Transverse colon (tissue), 4 donors: Measurements from ENCODE around the gene CDCA4. TPM values are rescaled to one million over a fixed set of nuclear protein-coding genes. Genes with fewer than 3 reads are reported as not detected.

Experiments
- DNase-seq: peaks from one replicate; pipeline ENCODE4 v3.0.0-alpha.2; 2019
- H3K27ac ChIP-seq, 4 donors: fragments of 200-600 bp; sonication (generic); 2 replicates each; pipeline ENCODE4 v1.5.1; 2016 to 2018; ENCODE audit warnings: inconsistent platforms in 4 of 4
- H3K27me3 ChIP-seq: fragments of 200-600 bp; sonication (generic); 2 replicates; pipeline ENCODE4 v1.5.1; 2017; ENCODE audit warnings: inconsistent platforms
- H3K36me3 ChIP-seq, 4 donors: fragments of 200-600 bp; sonication (generic); 2 replicates each; pipeline ENCODE4 v1.5.1; 2017 to 2019; ENCODE audit warnings: inconsistent platforms in 4 of 4
- H3K4me1 ChIP-seq, 4 donors: fragments of 200-600 bp; sonication (generic); 2 replicates each; pipeline ENCODE4 v1.5.1; 2017 to 2020; ENCODE audit warnings: inconsistent platforms in 4 of 4
- H3K4me3 ChIP-seq, 4 donors: fragments of 200-600 bp; sonication (generic); 1 replicate in 1 of 4; 2 replicates in 3 of 4; pipeline versions ENCODE4 v1.5.1 to v1.6.1; 2017 to 2019; ENCODE audit warnings: inconsistent platforms in 4 of 4
- H3K9me3 ChIP-seq, 2 donors: fragments of 200-600 bp; sonication (generic); 2 replicates each; pipeline ENCODE4 v1.5.1; 2017 to 2019; ENCODE audit warnings: inconsistent platforms in 2 of 2
- CTCF ChIP-seq, 5 experiments: fragments of 200-600 bp in 3 of 5; fragments of 450-650 bp in 2 of 5; sonication (generic) in 3 of 5; IDR thresholded peaks; 1 replicate in 2 of 5; 2 replicates in 3 of 5; pipeline ENCODE4 v1.5.1; 2016 to 2017; ENCODE audit warnings: antibody characterized with exemption in 5 of 5, inconsistent platforms in 3 of 5, mild to moderate bottlenecking in 2 of 5, moderate library complexity in 1 of 5
- EP300 ChIP-seq: sonication (generic); formaldehyde crosslinking; IDR thresholded peaks from one replicate; pipeline ENCODE4 v1.6.1; 2017; ENCODE audit warnings: antibody characterized with exemption, low read depth
- POLR2A ChIP-seq: fragments of 450-650 bp; IDR thresholded peaks from one replicate; pipeline ENCODE4 v1.6.1; 2016; ENCODE audit warnings: antibody characterized with exemption, mild to moderate bottlenecking, moderate library complexity
- POLR2AphosphoS5 ChIP-seq, 3 donors: sonication (generic); formaldehyde crosslinking; IDR thresholded peaks; one replicate each; pipeline ENCODE4 v1.6.1; 2016; ENCODE audit warnings: antibody characterized with exemption in 3 of 3
- WGBS, 2 donors: methylation state at CpG; one replicate each; pipeline ENCODE4 v1.1.5; 2018; ENCODE audit warnings: low coverage in 1 of 2; 5-methylcytosine and 5-hydroxymethylcytosine counted together
- in situ Hi-C, 4 donors: fragments of 200-750 bp; cut with MboI; loops; one replicate each; pipeline versions ENCODE4 v1.15.0 to v1.15.1; 2017; ENCODE audit warnings: low sequenced_read_pairs in 3 of 4, low pct_ligation_motif_present in 1 of 4, low pct_unique_long_range_greater_than_20kb in 1 of 4
- intact Hi-C: fragments of 100-400 bp; cut with DNase I; formaldehyde crosslinking; loops from one replicate; pipeline ENCODE4 v1.15.1; 2023; ENCODE audit warnings: low total_unique reads
- total RNA-seq, 4 donors: library from RNA; depleted of rRNA; stranded (reverse); fragments of >200 nt; gene quantifications; one replicate each; pipeline ENCODE4 v1.1.0, GENCODE V29; 2016

The CDCA4 gene
- total RNA-seq, 4 donors from 2014 or later = 0.80 to 7.5 (median 4.5) TPM

GRCh38 chr14:104964546-104964945 lies 56.3 kb downstream of the CDCA4 start:
- Histone ChIP-seq H3K9me3 (no peaks in the 10 kb centered on the region), H3K27me3 (peaks cover 40% of the 10 kb centered on the region), H3K36me3 (no peaks in the 10 kb centered on the region), H3K4me3 (no peak overlapping the region), H3K4me1 (peaks cover 0 to 28% (median 22%) of the 10 kb centered on the region in 4 donors), H3K27ac (no peak overlapping the region)
- no peak for DNase-seq
- TF ChIP-seq POLR2A (no peak), EP300 (no peak), CTCF (IDR thresholded peaks at IDR 0.05) (no peak), POLR2AphosphoS5 (IDR thresholded peaks at IDR 0.05) (no peak)
- 63 to 78% methylated on average over 3 to 7 of the region's 7 CpGs for WGBS, 2 donors
- in situ Hi-C loops = no loop called here
- intact Hi-C loops = no loop called here

Other genes with a start within 250 kb of the CDCA4 start
- gene AKT1, start 225.3 kb downstream of the CDCA4 start, total RNA-seq = 100 to 1,000 TPM in 3 of 4 donors, 10 to 100 TPM in 1; 85.4 to 310 (median 136) TPM
- gene ZBTB42, start 220.0 kb downstream of the CDCA4 start, total RNA-seq = 10 to 100 TPM in 2 of 4 donors, 1 to 10 TPM in 2; 5.9 to 24.3 (median 11.7) TPM
- 100 to 1,000 TPM in 2 of 4 donors, 10 to 100 TPM in 2; 56.0 to 195 (median 109) TPM for gene CEP170B, start 155.8 kb downstream of the CDCA4 start, total RNA-seq
- 1 to 10 TPM in 2 of 4 donors, not detected in 2; 1.1 TPM for gene PLD4, start 96.2 kb downstream of the CDCA4 start, total RNA-seq
- 10 to 100 TPM; 19.4 to 75.2 (median 28.5) TPM for gene AHNAK2, start 42.7 kb downstream of the CDCA4 start, total RNA-seq
- 1 to 10 TPM in 3 of 4 donors, under 1 TPM in 1; 0.40 to 6.7 (median 5.3) TPM for gene CLBA1, start 35.3 kb downstream of the CDCA4 start, total RNA-seq
- 10 to 100 TPM in 1 of 4 donors, 1 to 10 TPM in 1, under 1 TPM in 2; 0.20 to 11.6 (median 2.1) TPM for gene GPR132, start 44.3 kb upstream of the CDCA4 start, total RNA-seq
- gene JAG2, start 147.7 kb upstream of the CDCA4 start, total RNA-seq = 10 to 100 TPM in 1 of 4 donors, 1 to 10 TPM in 3; 5.4 to 29.9 (median 6.6) TPM
- gene NUDT14, start 160.2 kb upstream of the CDCA4 start, total RNA-seq = 10 to 100 TPM; 17.0 to 53.9 (median 32.6) TPM
- 10 to 100 TPM; 52.2 to 69.6 (median 64.4) TPM for gene BTBD6, start 227.4 kb upstream of the CDCA4 start, total RNA-seq